Fibroblast of skin of left quadriceps (primary cell): ENCODE measurements around the gene DLG2.
"Not testable (repeated sequence)": the region's sequence is repeated elsewhere in the genome, so short reads cannot be mapped to it uniquely, and the experiment has no call there.

Experiments
- DNase-seq, 2 experiments: peaks; one replicate each; pipeline ENCODE4 v3.0.0-alpha.2; 2013; ENCODE audit warnings: low read depth in 2 of 2

The DLG2 gene

GRCh38 chr11:84389696-84390095 is 1237.4 kb downstream of the DLG2 start:
- no peak for DNase-seq

GRCh38 chr11:84384731-84385130 is 1242.4 kb downstream of the DLG2 start:
- peak in 1 of 2 experiments; percentile 20 for DNase-seq

- no peak for DNase-seq
Observed at GRCh38 chr11:84383576-84383975, 1243.6 kb downstream of the DLG2 start.

- no peak for DNase-seq
Observed at GRCh38 chr11:84381666-84382065, 1245.5 kb downstream of the DLG2 start.

- DNase-seq, result peak in 1 of 2 experiments; percentile 8
Observed at GRCh38 chr11:84372381-84372950, 1254.7 kb downstream of the DLG2 start.

- DNase-seq, result no peak
Observed at GRCh38 chr11:84358034-84358433, 1269.1 kb downstream of the DLG2 start.

- DNase-seq, result no peak
Observed at GRCh38 chr11:84355911-84356310, 1271.2 kb downstream of the DLG2 start.

GRCh38 chr11:84345597-84345996 is 1281.5 kb downstream of the DLG2 start:
- DNase-seq, result no peak

- DNase-seq, result no peak
Observed at GRCh38 chr11:84345027-84345426, 1282.1 kb downstream of the DLG2 start.

GRCh38 chr11:84339796-84340195 is 1287.3 kb downstream of the DLG2 start:
- DNase-seq, result no peak

GRCh38 chr11:84333221-84333620 is 1293.9 kb downstream of the DLG2 start:
- DNase-seq, result no peak

GRCh38 chr11:84322211-84322610 is 1304.9 kb downstream of the DLG2 start:
- DNase-seq, result no peak

GRCh38 chr11:84319863-84320262 is 1307.3 kb downstream of the DLG2 start:
- no peak for DNase-seq

GRCh38 chr11:84316866-84317555 is 1310.1 kb downstream of the DLG2 start:
- DNase-seq, result peak; percentile 2 to 11

GRCh38 chr11:84313830-84314359 is 1313.2 kb downstream of the DLG2 start:
- DNase-seq, result no peak

GRCh38 chr11:84310268-84310667 is 1316.9 kb downstream of the DLG2 start:
- DNase-seq, result no peak

- DNase-seq, result not testable (repeated sequence)
Observed at GRCh38 chr11:84308491-84308890, 1318.7 kb downstream of the DLG2 start.

GRCh38 chr11:84300092-84300491 is 1327.1 kb downstream of the DLG2 start:
- no peak for DNase-seq

- no peak for DNase-seq
Observed at GRCh38 chr11:84297570-84297969, 1329.6 kb downstream of the DLG2 start.

GRCh38 chr11:84295815-84296214 is 1331.3 kb downstream of the DLG2 start:
- DNase-seq, result no peak

GRCh38 chr11:84292955-84293354 is 1334.2 kb downstream of the DLG2 start:
- DNase-seq, result no peak

- DNase-seq, result peak; percentile 16 to 17
Observed at GRCh38 chr11:84292006-84292405, 1335.1 kb downstream of the DLG2 start.

GRCh38 chr11:84290647-84291046 is 1336.5 kb downstream of the DLG2 start:
- DNase-seq, result peak in 1 of 2 experiments; percentile 9
